ENCODE data around the gene PDZD7. TPM values are rescaled to one million over a fixed set of nuclear protein-coding genes. Genes with fewer than 3 reads are reported as not detected.

The PDZD7 gene
- total and polyA plus RNA-seq, 4 donors = 0.06 to 0.09 (median 0.07) TPM; not detected in 1

DNA sequence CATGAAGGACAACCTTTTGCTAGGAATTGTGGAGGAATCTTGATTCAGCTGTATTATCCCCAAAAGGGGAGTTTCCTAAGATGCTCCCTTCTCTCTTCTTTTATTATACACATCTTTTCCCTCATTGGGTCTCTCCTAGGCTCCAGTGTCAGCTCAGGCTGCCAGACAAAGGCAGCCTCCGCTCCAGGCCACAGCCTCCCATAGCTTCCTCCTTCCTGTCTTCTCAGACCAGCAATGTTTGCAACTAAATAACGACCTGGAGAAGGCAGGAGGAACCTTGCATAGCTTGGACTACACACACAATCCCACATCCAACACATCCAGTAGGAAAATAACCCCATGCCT is 12.4 kb upstream of the PDZD7 start:
- WGBS = 36% methylated on average over 2 of the region's 2 CpGs
- TF ChIP-seq JUND (IDR thresholded peaks at IDR 0.05) (no peak), HNF4G (IDR thresholded peaks at IDR 0.05) (no peak), NR2F2 (IDR thresholded peaks at IDR 0.05) (no peak), EGR1 (IDR thresholded peaks at IDR 0.05; ENCODE audit: low read depth in 2 of 2) (no peak), HNF4A (conservative IDR thresholded peaks at IDR 0.05) (no peak), RXRA (IDR thresholded peaks at IDR 0.05) (no peak), SP1 (IDR thresholded peaks at IDR 0.05) (no peak), RAD21 (IDR thresholded peaks at IDR 0.05) (no peak)
- TF ChIP-seq, protein P1, sequence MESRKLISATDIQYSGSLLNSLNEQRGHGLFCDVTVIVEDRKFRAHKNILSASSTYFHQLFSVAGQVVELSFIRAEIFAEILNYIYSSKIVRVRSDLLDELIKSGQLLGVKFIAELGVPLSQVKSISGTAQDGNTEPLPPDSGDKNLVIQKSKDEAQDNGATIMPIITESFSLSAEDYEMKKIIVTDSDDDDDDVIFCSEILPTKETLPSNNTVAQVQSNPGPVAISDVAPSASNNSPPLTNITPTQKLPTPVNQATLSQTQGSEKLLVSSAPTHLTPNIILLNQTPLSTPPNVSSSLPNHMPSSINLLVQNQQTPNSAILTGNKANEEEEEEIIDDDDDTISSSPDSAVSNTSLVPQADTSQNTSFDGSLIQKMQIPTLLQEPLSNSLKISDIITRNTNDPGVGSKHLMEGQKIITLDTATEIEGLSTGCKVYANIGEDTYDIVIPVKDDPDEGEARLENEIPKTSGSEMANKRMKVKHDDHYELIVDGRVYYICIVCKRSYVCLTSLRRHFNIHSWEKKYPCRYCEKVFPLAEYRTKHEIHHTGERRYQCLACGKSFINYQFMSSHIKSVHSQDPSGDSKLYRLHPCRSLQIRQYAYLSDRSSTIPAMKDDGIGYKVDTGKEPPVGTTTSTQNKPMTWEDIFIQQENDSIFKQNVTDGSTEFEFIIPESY (IDR thresholded peaks at IDR 0.05) = no peak
- TF ChIP-seq, protein P2, sequence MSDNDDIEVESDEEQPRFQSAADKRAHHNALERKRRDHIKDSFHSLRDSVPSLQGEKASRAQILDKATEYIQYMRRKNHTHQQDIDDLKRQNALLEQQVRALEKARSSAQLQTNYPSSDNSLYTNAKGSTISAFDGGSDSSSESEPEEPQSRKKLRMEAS (IDR thresholded peaks at IDR 0.05) = no peak
- TF ChIP-seq, protein P3, sequence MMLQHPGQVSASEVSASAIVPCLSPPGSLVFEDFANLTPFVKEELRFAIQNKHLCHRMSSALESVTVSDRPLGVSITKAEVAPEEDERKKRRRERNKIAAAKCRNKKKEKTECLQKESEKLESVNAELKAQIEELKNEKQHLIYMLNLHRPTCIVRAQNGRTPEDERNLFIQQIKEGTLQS (IDR thresholded peaks at IDR 0.05) = no peak
- TF ChIP-seq, protein P4, sequence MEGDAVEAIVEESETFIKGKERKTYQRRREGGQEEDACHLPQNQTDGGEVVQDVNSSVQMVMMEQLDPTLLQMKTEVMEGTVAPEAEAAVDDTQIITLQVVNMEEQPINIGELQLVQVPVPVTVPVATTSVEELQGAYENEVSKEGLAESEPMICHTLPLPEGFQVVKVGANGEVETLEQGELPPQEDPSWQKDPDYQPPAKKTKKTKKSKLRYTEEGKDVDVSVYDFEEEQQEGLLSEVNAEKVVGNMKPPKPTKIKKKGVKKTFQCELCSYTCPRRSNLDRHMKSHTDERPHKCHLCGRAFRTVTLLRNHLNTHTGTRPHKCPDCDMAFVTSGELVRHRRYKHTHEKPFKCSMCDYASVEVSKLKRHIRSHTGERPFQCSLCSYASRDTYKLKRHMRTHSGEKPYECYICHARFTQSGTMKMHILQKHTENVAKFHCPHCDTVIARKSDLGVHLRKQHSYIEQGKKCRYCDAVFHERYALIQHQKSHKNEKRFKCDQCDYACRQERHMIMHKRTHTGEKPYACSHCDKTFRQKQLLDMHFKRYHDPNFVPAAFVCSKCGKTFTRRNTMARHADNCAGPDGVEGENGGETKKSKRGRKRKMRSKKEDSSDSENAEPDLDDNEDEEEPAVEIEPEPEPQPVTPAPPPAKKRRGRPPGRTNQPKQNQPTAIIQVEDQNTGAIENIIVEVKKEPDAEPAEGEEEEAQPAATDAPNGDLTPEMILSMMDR (IDR thresholded peaks at IDR 0.05; ENCODE audit: low read depth, low read length, missing input control) = no peak
- Histone ChIP-seq H3K36me3 (ENCODE audit: control insufficient read depth in 4 of 4, insufficient read depth in 3 of 4, low read depth in 1 of 4, low read length in 3 of 4) (peaks cover 0 to 3% (median 0%) of the 10 kb centered on the region in 4 donors), H3K27ac (ENCODE audit: low read depth in 1 of 2, low read length in 2 of 2) (peak overlapping the region; percentile 73 to 76), H3K27me3 (ENCODE audit: control insufficient read depth in 4 of 4, insufficient read depth in 4 of 4, low read length in 3 of 4) (no peaks in the 10 kb centered on the region), H3K4me3 (ENCODE audit: low read depth in 1 of 3, low read length in 3 of 3) (peak overlapping the region; percentile 33 to 46 (median 45)), H3K4me1 (ENCODE audit: control insufficient read depth in 4 of 4, insufficient read depth in 4 of 4, low read length in 3 of 4) (peaks cover 2 to 19% (median 10%) of the 10 kb centered on the region in 4 donors), H3K9me3 (ENCODE audit: control insufficient read depth in 4 of 4, low read length in 3 of 4) (no peaks in the 10 kb centered on the region), H3K9ac (ENCODE audit: low read depth in 1 of 2, low read length in 2 of 2) (peak overlapping the region; percentile 7 to 21)
- DNase-seq (ENCODE audit: low spot score) = no peak

DNA sequence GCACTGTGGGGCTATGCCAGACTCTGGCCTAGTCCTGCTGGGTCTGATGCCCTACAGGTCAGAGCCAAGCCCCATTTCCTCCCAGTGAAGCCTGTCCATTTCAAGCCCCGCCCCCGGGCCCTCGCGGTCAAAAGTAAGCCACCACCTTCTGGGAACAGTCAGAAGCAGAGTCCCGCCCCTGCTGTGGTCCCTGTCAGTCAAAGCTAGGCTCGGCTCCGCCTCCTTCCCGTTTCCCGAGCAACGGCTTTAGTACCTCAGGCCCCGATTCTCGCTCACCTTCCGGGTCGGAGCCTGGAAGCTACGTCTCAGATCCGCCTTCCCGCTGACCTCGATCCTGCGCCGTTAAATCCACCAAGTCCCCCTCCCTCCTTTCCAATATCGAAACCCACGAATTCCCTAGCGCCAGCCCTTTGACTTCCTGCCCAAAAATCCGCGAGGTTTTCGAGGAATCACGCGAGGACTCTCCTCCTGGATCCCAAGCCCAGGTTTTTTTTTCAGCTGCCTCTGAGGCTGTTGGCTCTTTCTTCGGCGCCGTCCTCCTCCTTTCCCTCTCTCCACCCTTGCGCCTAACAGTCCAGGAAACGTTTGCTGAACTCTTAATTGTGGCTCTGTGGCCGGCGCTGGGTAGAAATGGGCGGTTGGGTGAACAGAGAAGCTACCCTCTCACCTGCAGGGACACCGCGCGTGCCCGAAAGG is 11.9 kb upstream of the PDZD7 start:
- 5% methylated on average over 40 of the region's 40 CpGs for WGBS
- Histone ChIP-seq H3K9me3 (ENCODE audit: control insufficient read depth in 4 of 4, low read length in 3 of 4) (no peaks in the 10 kb centered on the region), H3K27me3 (ENCODE audit: control insufficient read depth in 4 of 4, insufficient read depth in 4 of 4, low read length in 3 of 4) (no peaks in the 10 kb centered on the region), H3K9ac (ENCODE audit: low read depth in 1 of 2, low read length in 2 of 2) (peak overlapping the region; percentile 65 to 68), H3K4me1 (ENCODE audit: control insufficient read depth in 4 of 4, insufficient read depth in 4 of 4, low read length in 3 of 4) (peaks cover 2 to 15% (median 10%) of the 10 kb centered on the region in 4 donors), H3K4me3 (ENCODE audit: low read depth in 1 of 3, low read length in 3 of 3) (peak overlapping the region; percentile 33 to 64 (median 46)), H3K36me3 (ENCODE audit: control insufficient read depth in 4 of 4, insufficient read depth in 3 of 4, low read depth in 1 of 4, low read length in 3 of 4) (peaks cover 0 to 6% (median 0%) of the 10 kb centered on the region in 4 donors), H3K27ac (ENCODE audit: low read depth in 1 of 2, low read length in 2 of 2) (peak overlapping the region; percentile 73 to 76)
- DNase-seq (ENCODE audit: low spot score) = peak; percentile 92
- TF ChIP-seq FOXA1 (IDR thresholded peaks at IDR 0.05) (peak; percentile 9), NR2F2 (IDR thresholded peaks at IDR 0.05) (peak; percentile 80), TAF1 (conservative IDR thresholded peaks at IDR 0.05) (peak; percentile 60), FOXA2 (IDR thresholded peaks at IDR 0.05) (no peak), HNF4A (conservative IDR thresholded peaks at IDR 0.05) (peak; percentile 35 to 72), SP1 (IDR thresholded peaks at IDR 0.05) (peak; percentile 87), GABPA (IDR thresholded peaks at IDR 0.05 in 1 of 2, conservative IDR thresholded peaks at IDR 0.05 in 1 of 2) (peak; percentile 58 to 82), EGR1 (IDR thresholded peaks at IDR 0.05; ENCODE audit: low read depth in 2 of 2) (peak in 1 of 2 donors; percentile 17), JUND (IDR thresholded peaks at IDR 0.05) (no peak), RAD21 (IDR thresholded peaks at IDR 0.05) (peak in 1 of 2 donors; percentile 5)
- TF ChIP-seq, protein P4 (IDR thresholded peaks at IDR 0.05; ENCODE audit: low read depth, low read length, missing input control) = peak; percentile 5
- TF ChIP-seq, protein P5, sequence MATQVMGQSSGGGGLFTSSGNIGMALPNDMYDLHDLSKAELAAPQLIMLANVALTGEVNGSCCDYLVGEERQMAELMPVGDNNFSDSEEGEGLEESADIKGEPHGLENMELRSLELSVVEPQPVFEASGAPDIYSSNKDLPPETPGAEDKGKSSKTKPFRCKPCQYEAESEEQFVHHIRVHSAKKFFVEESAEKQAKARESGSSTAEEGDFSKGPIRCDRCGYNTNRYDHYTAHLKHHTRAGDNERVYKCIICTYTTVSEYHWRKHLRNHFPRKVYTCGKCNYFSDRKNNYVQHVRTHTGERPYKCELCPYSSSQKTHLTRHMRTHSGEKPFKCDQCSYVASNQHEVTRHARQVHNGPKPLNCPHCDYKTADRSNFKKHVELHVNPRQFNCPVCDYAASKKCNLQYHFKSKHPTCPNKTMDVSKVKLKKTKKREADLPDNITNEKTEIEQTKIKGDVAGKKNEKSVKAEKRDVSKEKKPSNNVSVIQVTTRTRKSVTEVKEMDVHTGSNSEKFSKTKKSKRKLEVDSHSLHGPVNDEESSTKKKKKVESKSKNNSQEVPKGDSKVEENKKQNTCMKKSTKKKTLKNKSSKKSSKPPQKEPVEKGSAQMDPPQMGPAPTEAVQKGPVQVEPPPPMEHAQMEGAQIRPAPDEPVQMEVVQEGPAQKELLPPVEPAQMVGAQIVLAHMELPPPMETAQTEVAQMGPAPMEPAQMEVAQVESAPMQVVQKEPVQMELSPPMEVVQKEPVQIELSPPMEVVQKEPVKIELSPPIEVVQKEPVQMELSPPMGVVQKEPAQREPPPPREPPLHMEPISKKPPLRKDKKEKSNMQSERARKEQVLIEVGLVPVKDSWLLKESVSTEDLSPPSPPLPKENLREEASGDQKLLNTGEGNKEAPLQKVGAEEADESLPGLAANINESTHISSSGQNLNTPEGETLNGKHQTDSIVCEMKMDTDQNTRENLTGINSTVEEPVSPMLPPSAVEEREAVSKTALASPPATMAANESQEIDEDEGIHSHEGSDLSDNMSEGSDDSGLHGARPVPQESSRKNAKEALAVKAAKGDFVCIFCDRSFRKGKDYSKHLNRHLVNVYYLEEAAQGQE (IDR thresholded peaks at IDR 0.05) = peak; percentile 70
- TF ChIP-seq, protein P3 (IDR thresholded peaks at IDR 0.05) = no peak
- TF ChIP-seq, protein P1 (IDR thresholded peaks at IDR 0.05) = peak; percentile 99
